HepG2 (cell line): ENCODE data around the gene PDIA6.

Source experiments
- ATRX ChIP-seq: sonication (generic); formaldehyde crosslinking; IDR thresholded peaks from 2 replicates; pipeline ENCODE4 v1.4.0; 2020; ENCODE audit warnings: missing genetic modification reagents, borderline replicate concordance
- BCLAF1 ChIP-seq: fragments of 450-650 bp; IDR thresholded peaks from 2 replicates; pipeline ENCODE4 v1.6.1; 2017; ENCODE audit warnings: mild to moderate bottlenecking
- CBX2 ChIP-seq, 2 experiments: fragments of 200-600 bp in 1 of 2; sonication (generic); formaldehyde crosslinking in 1 of 2; IDR thresholded peaks; 2 replicates each; pipeline versions ENCODE4 v1.7.0 to v1.8.1; 2018 to 2022; ENCODE audit warnings: low read depth in 2 of 2, low read length in 1 of 2, mild to moderate bottlenecking in 1 of 2, missing genetic modification reagents in 1 of 2
- CBX5 ChIP-seq: sonication (generic); formaldehyde crosslinking; IDR thresholded peaks from 2 replicates; pipeline ENCODE4 v1.4.0; 2020; ENCODE audit warnings: missing genetic modification reagents, borderline replicate concordance
- CTCF ChIP-seq: sonication (generic); formaldehyde crosslinking; IDR thresholded peaks from 2 replicates; pipeline ENCODE4 v1.5.0; 2020; ENCODE audit warnings: mild to moderate bottlenecking, missing genetic modification reagents, moderate library complexity
- KDM1A ChIP-seq: IDR thresholded peaks from 2 replicates; pipeline ENCODE4 v1.6.1; 2016; ENCODE audit warnings: missing compliant biosample characterization
- KLF12 ChIP-seq: sonication (generic); formaldehyde crosslinking; IDR thresholded peaks from 2 replicates; pipeline ENCODE4 v1.4.0; 2020; ENCODE audit warnings: missing genetic modification reagents, borderline replicate concordance
- NCOA2 ChIP-seq: sonication (generic); formaldehyde crosslinking; IDR thresholded peaks from 2 replicates; pipeline ENCODE4 v1.8.0; 2022; ENCODE audit warnings: inconsistent platforms
- RAD21 ChIP-seq: fragments of 450-650 bp; formaldehyde crosslinking; IDR thresholded peaks from 2 replicates; pipeline ENCODE4 v1.5.0; 2020; ENCODE audit warnings: mild to moderate bottlenecking
- ZNF512 ChIP-seq: sonication (generic); formaldehyde crosslinking; IDR thresholded peaks from 2 replicates; pipeline ENCODE4 v1.4.0; 2020; ENCODE audit warnings: mild to moderate bottlenecking, missing genetic modification reagents

GRCh38 chr2:10741139-10741538 is 71.4 kb downstream of the PDIA6 start:
- TF ChIP-seq KDM1A (CRISPR knock-in tag) (no peak), RAD21 (CRISPR knock-in tag) (no peak), ATRX (CRISPR knock-in tag) (no peak), KLF12 (no peak), BCLAF1 (no peak), CTCF (no peak), ZNF512 (CRISPR knock-in tag) (no peak), CBX5 (CRISPR knock-in tag) (no peak), NCOA2 (CRISPR knock-in tag) (no peak), CBX2 (IDR thresholded peaks at IDR 0.05; ENCODE audit: low read depth, low read length) (no peak), CBX2 (CRISPR knock-in tag; IDR thresholded peaks at IDR 0.05; ENCODE audit: low read depth) (no peak)
